ENCODE data around the gene UGDH.

GRCh38 chr4:39484582-39485272, 42.5 kb downstream of the UGDH start:
- TF ChIP-seq ZNF274 (IDR thresholded peaks at IDR 0.05; ENCODE audit: low read depth, low read length), result no peak
- no peak for TF ChIP-seq SUZ12 (IDR thresholded peaks at IDR 0.05; ENCODE audit: extremely low read depth, insufficient read depth, insufficient read length)
